GM21447 (cell line): ENCODE results near the gene ZNF200.
"Not testable (repeated sequence)": the region's sequence is repeated elsewhere in the genome, so short reads cannot be mapped to it uniquely, and the experiment has no call there.

ENCODE experiments used
- ATAC-seq: cut with Tn5 transposase; IDR thresholded peaks from one replicate; pipeline ENCODE4 v1.9.1; 2021; ENCODE audit not compliant: unreplicated experiment

The ZNF200 gene

DNA sequence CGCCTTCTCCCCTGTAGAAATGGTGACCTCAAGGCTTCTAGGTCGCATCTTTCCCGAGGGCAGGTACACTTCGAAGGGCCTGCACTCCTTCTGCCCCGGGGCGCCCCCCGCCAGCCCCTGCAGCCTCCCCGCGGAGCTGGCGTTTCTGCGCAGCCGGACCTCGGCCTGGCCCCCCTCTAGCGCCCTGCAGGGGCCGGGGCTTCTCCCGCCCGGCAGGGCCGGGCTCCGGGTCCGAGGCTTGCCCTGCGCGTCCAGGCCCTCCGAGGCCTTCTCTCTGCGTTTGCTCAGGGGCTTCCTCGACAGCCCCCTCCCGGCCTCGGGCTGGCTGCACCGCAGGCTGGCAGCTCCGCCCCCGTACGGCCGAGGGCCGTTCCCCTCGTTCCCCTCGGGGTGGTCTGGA is 19.4 kb upstream of the ZNF200 start:
- ATAC-seq = no peak

- ATAC-seq = no peak
Measured at GRCh38 chr16:3252967-3253366, 18.0 kb upstream of the ZNF200 start.

DNA sequence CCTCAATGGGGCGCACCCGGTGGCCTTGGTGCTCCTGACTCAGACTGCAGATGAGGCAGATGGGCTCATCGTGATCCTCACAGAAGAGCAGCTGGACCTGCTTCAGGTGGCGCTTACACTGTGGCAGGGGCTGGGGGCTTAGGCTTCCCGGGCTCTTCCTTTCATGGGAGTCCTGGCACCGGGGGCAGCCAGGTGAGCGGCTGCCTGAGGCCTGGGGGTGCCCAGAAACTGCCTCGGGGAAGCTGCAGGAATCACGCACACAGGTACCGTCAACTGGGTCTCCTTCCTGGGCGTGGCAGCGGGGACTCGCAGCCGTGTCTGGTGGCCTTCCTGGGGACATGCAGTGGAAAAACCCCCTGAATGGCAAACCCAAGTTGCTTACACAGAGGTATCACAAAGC is 14.5 kb upstream of the ZNF200 start:
- ATAC-seq = no peak

DNA sequence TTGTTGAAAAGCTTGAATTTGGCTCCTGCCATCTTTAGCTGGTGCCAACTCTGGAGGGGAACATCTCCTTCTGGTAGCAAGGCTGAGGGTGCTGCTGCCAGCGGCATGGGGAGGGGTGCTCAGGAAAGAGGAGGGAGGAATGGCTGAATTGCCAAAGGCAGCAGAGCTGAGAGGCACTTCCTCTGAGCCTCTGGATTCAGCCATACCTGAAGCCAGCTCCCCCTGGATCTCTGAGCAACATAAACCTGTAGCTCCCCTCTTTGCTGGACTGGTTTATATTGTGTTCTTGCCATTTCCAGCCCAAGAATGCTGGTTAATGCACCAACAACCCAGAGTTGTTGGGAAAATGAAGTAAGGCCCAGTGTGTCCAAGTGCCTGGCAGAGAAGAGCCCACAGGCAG is 14.1 kb upstream of the ZNF200 start:
- no peak for ATAC-seq

- ATAC-seq = no peak
Measured at GRCh38 chr16:3248596-3248995, 13.6 kb upstream of the ZNF200 start.

GRCh38 chr16:3246876-3247275 is 11.9 kb upstream of the ZNF200 start:
- no peak for ATAC-seq

- ATAC-seq = no peak
Measured at GRCh38 chr16:3246002-3246401, 11.0 kb upstream of the ZNF200 start.

DNA sequence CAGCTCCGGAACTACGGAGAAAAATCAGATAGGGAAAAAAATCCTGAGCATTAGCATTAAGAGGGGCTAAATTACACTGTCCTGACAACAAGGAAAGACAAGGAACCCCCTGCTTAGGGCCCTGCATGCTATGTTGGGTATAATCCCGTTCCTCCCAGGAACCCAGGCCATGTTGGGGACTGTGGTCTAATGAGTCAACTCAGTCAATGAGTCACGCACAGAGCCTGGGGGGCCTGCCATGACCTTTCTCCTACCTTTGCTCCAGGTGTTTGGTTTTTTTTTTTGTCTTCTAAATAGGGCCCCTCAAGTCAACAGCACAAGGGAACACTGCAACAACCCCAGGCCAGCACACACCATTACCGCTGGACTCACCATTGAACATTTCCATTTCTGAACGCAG is 8.9 kb upstream of the ZNF200 start:
- no peak for ATAC-seq

DNA sequence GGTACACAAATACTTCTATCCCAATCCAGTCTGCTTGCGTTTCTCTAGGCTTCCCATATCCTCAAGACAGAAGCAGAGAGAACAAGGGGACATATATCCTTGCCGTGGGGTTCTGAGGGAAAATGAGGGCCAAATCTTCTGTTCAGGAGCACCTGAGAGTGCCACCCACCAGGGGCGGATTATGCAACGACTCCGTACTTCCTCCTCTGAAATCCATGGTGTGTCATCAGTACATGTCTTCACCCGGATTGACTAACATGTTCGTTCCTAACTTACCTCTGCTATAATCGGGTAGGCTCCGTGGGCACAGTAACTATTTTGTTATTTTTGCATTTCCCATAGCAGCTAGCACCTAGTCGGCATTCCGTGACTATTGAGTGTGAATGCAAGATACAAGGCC is 7.8 kb upstream of the ZNF200 start:
- no peak for ATAC-seq

DNA sequence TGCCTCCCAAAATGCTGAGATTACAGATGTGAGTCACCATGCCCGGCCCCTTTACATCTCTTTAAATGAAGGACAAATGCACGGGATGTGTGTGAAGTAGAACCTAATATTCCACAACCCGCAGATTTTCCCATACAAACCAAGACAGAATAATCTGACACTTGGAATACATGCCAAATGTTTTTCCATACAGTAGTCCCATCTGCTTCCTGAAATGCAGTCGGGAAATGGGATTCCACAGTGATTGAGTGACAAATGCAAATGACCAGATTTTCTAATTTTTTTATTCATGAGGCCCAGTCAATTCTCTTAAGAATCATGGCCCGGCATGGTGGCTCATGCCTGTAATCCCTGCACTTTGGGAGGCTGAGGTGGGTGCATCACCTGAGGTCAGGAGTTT is 6.8 kb upstream of the ZNF200 start:
- no peak for ATAC-seq

GRCh38 chr16:3235856-3236669 is 1.1 kb upstream of the ZNF200 start:
- no peak for ATAC-seq

GRCh38 chr16:3234543-3234856 is 458 bp downstream of the ZNF200 start:
- ATAC-seq = peak; percentile 14

- no peak for ATAC-seq
Measured at GRCh38 chr16:3223913-3224515, 10.9 kb downstream of the ZNF200 start.

GRCh38 chr16:3220839-3221238 is 14.1 kb downstream of the ZNF200 start:
- no peak for ATAC-seq

GRCh38 chr16:3216263-3216640 is 18.7 kb downstream of the ZNF200 start:
- no peak for ATAC-seq

DNA sequence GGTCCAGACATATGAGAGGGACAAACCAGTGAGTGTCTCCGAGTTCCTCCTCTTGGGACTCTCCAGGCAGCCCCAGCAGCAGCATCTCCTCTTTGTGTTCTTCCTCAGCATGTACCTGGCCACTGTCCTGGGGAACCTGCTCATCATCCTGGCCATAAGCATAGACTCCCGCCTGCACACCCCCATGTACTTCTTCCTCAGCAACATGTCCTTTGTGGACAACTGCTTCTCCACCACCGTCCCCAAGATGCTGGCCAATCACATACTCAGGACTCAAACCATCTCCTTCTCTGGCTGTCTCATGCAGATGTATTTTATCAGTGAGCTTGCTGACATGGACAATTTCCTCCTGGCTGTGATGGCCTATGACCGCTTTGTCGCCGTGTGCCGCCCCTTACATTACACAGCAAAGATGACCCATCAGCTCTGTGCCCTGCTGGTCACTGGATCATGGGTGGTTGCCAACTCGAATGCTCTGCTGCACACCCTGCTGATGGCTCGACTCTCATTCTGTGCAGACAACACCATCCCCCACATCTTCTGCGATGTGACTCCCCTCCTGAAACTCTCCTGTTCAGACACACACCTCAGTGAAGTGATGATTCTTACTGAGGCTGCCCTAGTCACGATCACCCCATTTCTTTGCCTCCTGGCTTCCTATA is 19.2 kb downstream of the ZNF200 start:
- no peak for ATAC-seq

GRCh38 chr16:3214904-3215600 is 19.9 kb downstream of the ZNF200 start:
- no peak for ATAC-seq

DNA sequence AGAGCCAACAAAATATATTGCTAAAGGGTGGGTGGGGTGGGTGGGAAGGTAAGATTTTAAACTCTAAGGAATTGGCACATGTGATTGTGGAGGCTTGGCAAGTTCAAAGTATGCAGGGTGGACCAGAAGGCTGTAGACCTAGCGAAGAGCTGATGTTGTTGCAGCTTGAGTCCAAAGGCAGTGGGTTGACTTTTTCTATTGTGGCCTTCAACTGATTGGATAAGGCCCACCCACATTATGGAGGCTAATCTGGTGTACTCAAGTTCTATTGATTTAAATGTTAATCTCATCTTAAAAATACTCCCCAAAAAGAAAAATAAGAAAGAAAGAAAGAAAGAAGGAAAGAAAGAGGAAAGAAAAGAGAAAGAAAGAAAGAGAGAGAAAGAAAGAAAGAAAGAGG is 22.4 kb downstream of the ZNF200 start:
- ATAC-seq = no peak

DNA sequence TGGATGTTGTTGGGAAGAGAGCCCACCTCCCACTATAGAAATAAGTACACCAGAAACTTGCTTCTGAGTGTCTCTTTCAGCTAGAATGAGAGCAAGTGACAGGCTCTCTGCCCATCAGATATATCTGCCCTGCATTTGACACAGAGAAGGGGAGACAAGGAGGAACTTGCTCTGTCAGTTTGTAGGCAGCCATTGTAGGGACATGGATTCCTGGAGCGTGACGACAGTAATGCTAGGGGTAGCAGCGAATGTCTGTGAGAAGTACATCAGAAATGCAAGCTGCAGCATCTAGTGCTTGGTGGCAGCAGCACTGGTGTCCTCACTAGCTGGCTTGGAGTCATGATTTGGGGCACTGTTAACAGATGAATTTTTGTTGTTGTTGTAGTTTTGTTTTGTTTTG is 23.0 kb downstream of the ZNF200 start:
- no peak for ATAC-seq

DNA sequence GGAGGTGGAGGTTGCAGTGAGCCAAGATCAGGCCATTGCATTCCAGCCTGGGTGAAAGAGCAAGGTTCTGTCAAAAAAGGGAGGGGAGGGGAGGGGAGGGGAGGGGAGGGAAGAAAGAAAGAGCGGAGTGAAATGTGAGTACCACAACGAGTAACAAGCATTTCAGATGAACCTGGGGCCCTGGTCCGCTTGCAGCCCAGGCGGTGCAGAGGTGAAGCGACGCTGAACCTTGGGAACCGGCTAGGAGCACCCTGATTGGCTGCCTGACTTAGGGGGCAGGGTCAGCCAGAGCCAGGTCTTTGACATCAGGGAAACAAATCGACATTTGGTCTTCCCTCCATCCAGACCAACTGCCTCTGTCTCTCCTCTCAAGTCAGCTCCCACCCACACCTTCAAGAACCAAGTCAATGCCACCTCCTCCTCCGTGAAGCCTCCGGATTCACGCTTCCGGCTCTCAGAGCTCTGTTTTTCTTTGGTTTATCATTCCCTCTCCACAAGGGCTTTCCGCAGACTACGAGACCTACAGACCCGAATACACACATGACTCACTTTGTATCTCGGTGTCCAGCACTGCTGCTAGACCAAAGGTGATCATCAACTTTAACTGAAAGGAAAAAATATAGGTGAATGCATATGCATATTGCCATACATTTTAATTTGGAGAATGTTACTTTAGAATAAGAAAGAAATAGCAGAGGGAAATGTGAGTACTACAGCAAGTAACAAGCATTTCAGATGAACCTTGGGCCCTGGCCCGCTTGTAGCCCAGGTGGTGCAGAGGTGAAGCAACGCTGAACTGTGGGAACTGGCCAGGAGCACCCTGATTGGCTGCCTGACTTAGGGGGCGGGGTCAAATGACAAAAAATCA is 27.6 kb downstream of the ZNF200 start:
- ATAC-seq = no peak

DNA sequence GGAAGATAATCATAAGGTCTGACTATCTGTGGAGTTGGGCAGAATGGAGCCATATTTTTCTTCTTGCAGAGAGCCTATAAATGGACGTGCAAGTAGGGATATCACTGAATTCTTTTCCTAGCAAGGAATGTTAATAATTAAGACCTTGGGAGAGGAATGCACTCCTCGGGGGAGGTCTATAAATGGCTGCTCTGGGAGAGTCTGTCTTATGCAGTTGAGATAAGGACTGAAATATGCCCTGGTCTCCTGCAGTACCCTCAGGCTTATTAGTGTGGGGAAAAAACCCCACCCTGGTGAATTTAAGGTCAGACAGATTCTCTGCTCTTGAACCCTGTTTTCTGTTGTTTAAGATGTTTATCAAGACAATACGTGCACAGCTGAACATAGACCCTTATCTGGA is 29.0 kb downstream of the ZNF200 start:
- not testable (repeated sequence) for ATAC-seq
